ENCODE measurements around the gene CTF1.
"Not testable (repeated sequence)": the region's sequence is repeated elsewhere in the genome, so short reads cannot be mapped to it uniquely, and the experiment has no call there.

The CTF1 gene, protein sequence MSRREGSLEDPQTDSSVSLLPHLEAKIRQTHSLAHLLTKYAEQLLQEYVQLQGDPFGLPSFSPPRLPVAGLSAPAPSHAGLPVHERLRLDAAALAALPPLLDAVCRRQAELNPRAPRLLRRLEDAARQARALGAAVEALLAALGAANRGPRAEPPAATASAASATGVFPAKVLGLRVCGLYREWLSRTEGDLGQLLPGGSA

DNA sequence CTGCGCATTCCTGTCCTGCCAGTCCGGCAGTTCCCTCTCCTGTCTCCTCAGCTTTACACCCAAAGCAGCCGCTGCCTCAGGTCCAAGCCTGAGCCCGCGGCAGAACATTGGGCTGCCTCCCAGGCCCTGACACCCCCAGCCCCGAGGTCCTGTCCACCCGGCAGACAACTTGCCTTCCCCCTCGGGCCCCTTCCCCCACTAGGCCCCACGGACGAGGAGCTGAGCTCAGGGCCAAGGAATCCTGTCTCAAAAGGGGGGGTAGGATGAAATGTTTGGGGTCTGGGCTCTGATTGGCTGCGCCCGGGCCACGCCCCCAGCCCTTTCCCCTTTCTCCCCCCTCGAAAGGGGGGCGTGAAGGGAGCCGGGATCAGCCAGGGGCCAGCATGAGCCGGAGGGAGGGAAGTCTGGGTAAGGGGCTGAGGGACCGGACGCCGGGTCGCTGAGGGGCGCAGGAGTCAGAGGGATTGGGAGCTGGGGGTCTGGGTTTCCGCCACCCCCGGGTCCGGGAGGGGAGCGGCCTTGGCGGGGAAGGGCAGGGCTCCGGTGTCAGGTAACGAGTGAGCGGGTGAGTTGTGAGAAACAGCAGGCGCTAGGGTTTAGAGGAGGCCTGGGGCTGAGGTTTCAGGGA lies at the start of gene CTF1:
CTF1 (plus strand) TSS at position 354 of the 628 bp plus-strand sequence; CDS start at position 384, 30 bp downstream.
- Histone ChIP-seq H3K27ac (peak within 1 kb of the TSS; percentile 77), H3K9ac (peak within 1 kb of the TSS; percentile 76), H3K9me3 (no peaks in the 10 kb centered on the region), H3K27me3 (no peaks in the 10 kb centered on the region), H3K4me2 (peak within 1 kb of the TSS; percentile 94), H3K36me3 (peaks cover 4% of the 10 kb centered on the region), H3K4me3 (peak within 1 kb of the TSS; percentile 72), H4K20me1 (peaks cover 7% of the 10 kb centered on the region; the same call in 1 of the 2 replicates), H3K4me1 (peaks cover 51% of the 10 kb centered on the region)
- TF ChIP-seq Cebpa-rat (IDR thresholded peaks at IDR 0.05) = no peak

DNA sequence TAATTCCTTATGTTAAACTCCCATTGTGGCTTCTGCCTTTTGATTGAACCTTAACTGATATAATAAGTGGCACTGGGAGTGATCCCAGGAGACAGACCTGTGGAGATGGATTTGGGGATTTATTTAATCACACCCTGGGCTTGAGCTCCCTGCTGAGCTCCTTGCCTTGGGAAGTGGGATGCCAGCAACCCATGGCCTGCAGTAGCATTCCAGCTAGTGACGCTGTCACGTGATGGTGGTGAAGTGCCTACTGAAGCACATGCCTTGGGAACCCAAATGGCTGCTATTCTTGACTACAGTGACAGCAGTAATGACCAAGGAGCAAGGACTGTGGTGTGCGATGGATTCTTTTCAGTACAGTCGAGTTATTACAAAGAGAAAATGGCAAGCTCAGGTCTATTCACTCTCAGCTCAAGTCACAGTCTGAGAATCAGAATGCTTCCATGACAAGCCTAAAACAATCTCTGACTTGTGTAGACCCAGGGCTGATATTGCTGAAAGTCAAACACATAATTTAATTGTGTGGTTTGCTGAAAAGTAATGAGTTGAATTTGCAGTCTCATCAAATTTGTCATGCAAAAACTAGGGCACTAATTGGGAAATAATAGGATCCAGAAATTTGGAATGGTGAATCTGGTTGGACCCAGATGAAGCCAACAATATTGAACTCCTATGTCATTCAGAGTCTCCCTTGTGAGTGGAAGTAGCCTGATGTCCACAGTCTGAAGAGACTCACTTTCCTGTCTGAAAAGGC lies 49.6 kb upstream of the CTF1 start:
- Histone ChIP-seq H3K4me3 (no peak overlapping the region), H3K9me3 (no peaks in the 10 kb centered on the region), H3K36me3 (no peaks in the 10 kb centered on the region), H4K20me1 (no peaks in the 10 kb centered on the region), H3K4me2 (no peak overlapping the region), H3K27me3 (no peaks in the 10 kb centered on the region), H3K4me1 (peaks cover 14% of the 10 kb centered on the region), H3K9ac (no peak overlapping the region), H3K27ac (no peak overlapping the region)
- TF ChIP-seq Cebpa-rat (IDR thresholded peaks at IDR 0.05) = no peak

DNA sequence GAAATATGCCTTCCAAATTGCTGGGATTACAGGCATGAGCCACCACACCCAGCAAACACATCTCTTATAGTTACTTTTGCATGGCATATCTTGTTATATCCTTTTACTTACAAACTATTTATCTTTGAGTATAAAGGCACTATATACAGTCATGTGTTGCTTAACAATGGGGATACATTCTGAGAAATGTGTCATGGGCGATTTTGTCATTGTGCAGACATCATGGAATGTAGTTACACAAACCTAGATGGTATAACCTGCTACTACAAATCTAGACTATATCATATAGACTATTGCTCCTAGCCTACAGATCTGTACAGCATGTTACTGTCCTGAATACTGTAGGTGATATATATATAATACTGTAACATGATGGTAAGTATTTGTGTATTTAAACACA lies 46.2 kb upstream of the CTF1 start:
- Histone ChIP-seq H3K27ac (no peak overlapping the region), H3K4me2 (no peak overlapping the region), H3K27me3 (no peaks in the 10 kb centered on the region), H4K20me1 (no peaks in the 10 kb centered on the region), H3K36me3 (peaks cover 3% of the 10 kb centered on the region), H3K9me3 (no peaks in the 10 kb centered on the region), H3K4me1 (peaks cover 3% of the 10 kb centered on the region), H3K9ac (no peak overlapping the region), H3K4me3 (no peak overlapping the region)
- TF ChIP-seq Cebpa-rat (IDR thresholded peaks at IDR 0.05) = no peak

DNA sequence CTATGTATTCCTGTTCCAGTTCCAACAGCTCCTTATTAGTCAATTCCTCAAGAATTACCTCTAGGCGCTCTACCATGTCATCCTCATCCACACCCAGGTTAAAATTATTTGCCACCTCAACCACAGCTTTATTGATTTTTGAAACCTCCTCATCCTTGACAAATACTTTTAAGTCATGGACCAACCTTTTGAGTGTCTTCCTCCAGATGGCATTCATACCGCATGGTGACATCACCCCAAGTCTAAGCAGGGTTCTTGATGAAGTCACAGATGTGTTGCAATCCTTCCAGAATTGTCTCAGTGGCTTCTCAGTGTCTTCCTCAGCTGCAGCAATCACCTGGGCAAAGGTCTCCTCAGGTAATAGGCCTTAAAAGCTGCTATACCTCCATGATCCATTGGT lies 42.7 kb upstream of the CTF1 start:
- Histone ChIP-seq H3K27me3 (no peaks in the 10 kb centered on the region), H3K27ac (no peak overlapping the region), H3K4me3 (no peak overlapping the region), H3K9ac (no peak overlapping the region), H3K36me3 (peaks cover 3% of the 10 kb centered on the region), H4K20me1 (no peaks in the 10 kb centered on the region), H3K4me2 (no peak overlapping the region), H3K9me3 (no peaks in the 10 kb centered on the region), H3K4me1 (no peaks in the 10 kb centered on the region)
- 0 out of 2 replicates have a peak, but pooled peaks have one; percentile 20 for TF ChIP-seq Cebpa-rat (IDR thresholded peaks at IDR 0.05)

DNA sequence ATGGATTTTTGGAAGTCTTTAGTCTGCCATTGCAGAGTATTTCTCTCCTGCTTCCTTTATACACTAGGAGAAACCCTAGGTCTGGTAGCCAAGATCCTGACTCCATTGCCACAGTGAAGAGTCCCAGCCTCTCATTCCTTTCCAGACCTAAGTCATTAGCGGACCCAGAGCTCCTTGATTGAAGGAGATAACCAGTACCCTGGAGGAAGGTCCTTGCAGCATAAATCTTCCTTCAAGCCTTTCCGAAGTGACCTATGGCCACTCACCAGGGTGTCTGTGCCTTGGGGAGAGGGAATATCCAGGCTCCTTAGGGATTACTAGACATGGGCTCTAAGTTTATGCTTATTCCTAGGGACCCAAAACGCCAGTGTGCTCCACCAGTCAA lies 38.3 kb upstream of the CTF1 start:
- Histone ChIP-seq H3K4me2 (no peak overlapping the region), H4K20me1 (no peaks in the 10 kb centered on the region), H3K36me3 (peaks cover 3% of the 10 kb centered on the region), H3K4me3 (no peak overlapping the region), H3K9ac (no peak overlapping the region), H3K9me3 (peaks cover 4% of the 10 kb centered on the region), H3K27me3 (no peaks in the 10 kb centered on the region), H3K27ac (no peak overlapping the region), H3K4me1 (no peaks in the 10 kb centered on the region)
- TF ChIP-seq Cebpa-rat (IDR thresholded peaks at IDR 0.05) = no peak

DNA sequence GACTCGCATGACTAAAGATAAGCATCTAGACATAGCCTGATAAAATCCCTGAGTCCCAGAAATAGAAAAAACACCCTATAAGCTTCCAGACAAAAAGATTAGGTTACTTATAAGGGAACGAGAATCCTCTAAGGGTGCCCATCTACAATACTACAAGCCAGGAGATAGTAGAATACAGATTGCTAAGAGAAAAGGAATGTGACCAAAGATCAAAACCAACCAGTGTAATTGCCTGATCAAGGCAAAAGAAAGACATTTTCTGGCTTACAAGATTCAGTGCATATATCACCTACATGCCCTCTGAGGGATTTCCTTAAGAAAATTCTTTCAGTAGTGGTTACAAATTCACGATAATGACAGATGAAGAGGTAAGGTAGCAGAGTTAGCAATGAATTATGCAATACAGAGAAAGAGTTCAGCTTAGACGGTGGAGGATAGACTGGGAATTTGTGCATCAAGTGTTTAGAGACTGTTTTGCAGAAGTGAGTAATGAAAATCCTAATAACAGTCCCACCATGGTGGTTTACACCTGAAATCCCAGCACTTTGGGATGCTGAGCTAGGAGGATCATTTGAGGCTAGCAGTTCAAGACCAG lies 37.5 kb upstream of the CTF1 start:
- H4K20me1 ChIP-seq = no peaks in the 10 kb centered on the region
- peaks cover 12% of the 10 kb centered on the region for H3K9me3 ChIP-seq
- no peaks in the 10 kb centered on the region for H3K4me1 ChIP-seq
- H3K4me3 ChIP-seq = no peak overlapping the region
- no peak for TF ChIP-seq Cebpa-rat (IDR thresholded peaks at IDR 0.05)
- H3K9ac ChIP-seq = no peak overlapping the region
- H3K27me3 ChIP-seq = no peaks in the 10 kb centered on the region
- H3K36me3 ChIP-seq = peaks cover under 1% of the 10 kb centered on the region
- no peak overlapping the region for H3K27ac ChIP-seq
- H3K4me2 ChIP-seq = no peak overlapping the region

DNA sequence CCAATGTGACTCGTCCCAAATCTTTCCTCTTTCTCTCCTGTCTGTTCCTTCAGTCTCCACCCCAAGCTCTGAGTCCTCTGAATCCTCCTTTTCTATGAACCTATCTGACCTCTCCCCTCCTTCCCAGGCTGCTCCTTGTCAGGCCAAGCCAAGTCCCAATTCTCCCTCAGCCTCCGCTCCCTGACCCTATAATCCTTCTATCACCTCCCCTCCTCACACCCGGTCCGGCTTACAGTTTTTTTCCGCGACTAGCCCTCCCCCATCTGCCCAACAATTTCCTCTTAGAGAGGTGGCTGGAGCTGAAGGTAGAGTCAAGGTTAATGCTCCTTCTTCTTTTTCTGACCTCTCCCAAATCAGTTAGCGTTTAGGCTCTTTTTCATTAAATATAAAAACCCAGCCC lies 35.7 kb upstream of the CTF1 start:
- H3K36me3 ChIP-seq, H3K4me2 ChIP-seq, H3K4me3 ChIP-seq, H3K27me3 ChIP-seq, H4K20me1 ChIP-seq, H3K27ac ChIP-seq, H3K4me1 ChIP-seq, H3K9ac ChIP-seq: not testable (repeated sequence)
- peaks cover 12% of the 10 kb centered on the region for H3K9me3 ChIP-seq

DNA sequence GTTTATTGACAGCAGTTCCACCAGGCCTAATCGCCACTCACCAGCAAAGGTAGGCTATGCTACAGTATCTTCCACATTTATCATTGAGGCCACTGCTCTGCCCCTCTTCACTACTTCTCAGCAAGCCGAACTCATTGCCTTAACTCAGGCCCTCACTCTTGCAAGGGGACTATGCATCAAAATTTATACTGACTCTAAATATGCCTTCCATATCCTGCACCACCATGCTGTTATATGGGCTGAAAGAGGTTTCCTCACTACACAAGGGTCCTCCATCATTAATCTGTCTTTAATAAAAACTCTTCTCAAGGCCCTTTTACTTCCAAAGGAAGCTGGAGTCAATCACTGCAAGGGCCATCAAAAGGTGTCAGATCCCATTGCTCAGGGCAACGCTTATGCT lies 33.2 kb upstream of the CTF1 start:
- not testable (repeated sequence) for H3K4me2 ChIP-seq, H3K36me3 ChIP-seq, H3K4me3 ChIP-seq, H4K20me1 ChIP-seq, H3K27ac ChIP-seq, H3K27me3 ChIP-seq, H3K4me1 ChIP-seq, H3K9ac ChIP-seq
- peaks cover 12% of the 10 kb centered on the region for H3K9me3 ChIP-seq

DNA sequence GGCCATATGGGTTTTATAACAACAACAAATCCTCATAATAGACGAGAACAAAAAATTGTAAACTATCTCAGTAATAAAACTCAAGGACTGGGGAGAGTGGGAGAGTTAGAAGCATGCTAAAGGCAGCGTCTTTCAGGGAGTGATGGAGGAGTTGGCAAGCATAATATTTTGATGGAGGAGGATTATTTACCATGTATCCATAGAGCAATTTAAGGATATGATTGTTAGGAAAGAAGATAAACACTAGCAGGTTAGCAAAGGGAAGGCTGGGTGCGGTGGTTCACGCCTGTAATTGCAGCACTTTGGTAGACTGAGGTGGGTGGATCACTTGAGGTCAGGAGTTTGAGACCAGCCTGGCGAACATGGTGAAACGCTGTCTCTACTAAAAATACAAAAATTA lies 30.4 kb upstream of the CTF1 start:
- no peak for TF ChIP-seq Cebpa-rat (IDR thresholded peaks at IDR 0.05)
- no peaks in the 10 kb centered on the region for H3K27me3 ChIP-seq
- H4K20me1 ChIP-seq = no peaks in the 10 kb centered on the region

DNA sequence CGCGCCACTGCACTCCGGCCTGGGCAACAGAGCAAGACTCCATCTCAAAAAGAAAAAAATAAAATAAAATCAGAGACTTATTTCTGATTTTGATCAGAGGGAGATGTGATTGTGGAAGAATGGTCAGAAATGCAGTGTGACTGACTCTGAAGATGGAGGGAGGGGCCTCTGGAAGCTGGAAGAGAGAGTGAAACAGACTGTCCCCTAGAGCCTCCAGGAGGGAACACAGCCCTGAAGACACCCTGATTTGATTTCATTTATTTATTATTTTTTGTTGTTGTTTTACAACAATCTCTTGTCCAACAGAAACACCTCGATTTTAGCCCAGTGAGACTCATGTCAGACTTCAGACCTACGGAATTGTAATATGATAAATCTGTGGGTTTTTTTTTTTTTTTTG lies 28.7 kb upstream of the CTF1 start:
- Histone ChIP-seq H3K9me3 (peaks cover 12% of the 10 kb centered on the region), H3K27ac (no peak overlapping the region), H4K20me1 (no peaks in the 10 kb centered on the region), H3K4me1 (no peaks in the 10 kb centered on the region), H3K36me3 (peaks cover 13% of the 10 kb centered on the region; the same call in 1 of the 2 replicates), H3K27me3 (no peaks in the 10 kb centered on the region), H3K4me3 (no peak overlapping the region), H3K4me2 (no peak overlapping the region), H3K9ac (no peak overlapping the region)
- no peak for TF ChIP-seq Cebpa-rat (IDR thresholded peaks at IDR 0.05)

More for the DNA sequence above, 30.4 kb upstream of the CTF1 start:
- H3K4me3 ChIP-seq = no peak overlapping the region
- no peak overlapping the region for H3K9ac ChIP-seq
- no peak overlapping the region for H3K4me2 ChIP-seq
- peaks cover 12% of the 10 kb centered on the region for H3K9me3 ChIP-seq
- H3K4me1 ChIP-seq = no peaks in the 10 kb centered on the region
- H3K36me3 ChIP-seq = peaks cover 5% of the 10 kb centered on the region; the same call in 1 of the 2 replicates
- H3K27ac ChIP-seq = no peak overlapping the region

Data from BLaER1 (cell line).